Stimulated activated CD8-positive, alpha-beta memory T cell treated with anti-CD3 and anti-CD28 coated beads, Interleukin-4, amount 100 ng/mL, for 48 hours (primary cell): Measurements from ENCODE around the gene TBRG1.
A peak's percentile ranks its signal among the peaks of the same experiment; 100 is the strongest.

Source experiments
- DNase-seq: peaks from one replicate; pipeline ENCODE4 v3.0.0-alpha.2; 2020

TBRG1 gene

GRCh38 chr11:124663861-124664260 lies 41.2 kb downstream of the TBRG1 start:
- DNase-seq = no peak

DNA sequence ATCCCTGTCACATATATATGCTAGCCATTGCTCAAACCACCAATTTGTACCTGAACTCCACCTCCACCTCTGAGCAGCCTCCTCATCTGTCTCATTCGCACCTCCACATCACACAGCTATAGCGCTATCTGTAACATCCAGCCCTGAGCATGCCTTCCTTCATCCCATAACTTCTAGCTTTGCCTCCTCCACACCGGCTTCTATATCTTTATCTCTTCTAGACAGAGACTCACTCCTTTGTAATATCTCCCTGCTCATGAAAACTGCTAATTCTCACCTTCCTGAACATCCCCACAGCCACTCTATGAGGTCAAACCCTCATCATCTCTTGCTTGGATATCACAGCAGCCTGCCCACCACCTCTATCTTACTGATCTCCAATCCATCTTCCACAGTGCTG lies 44.9 kb downstream of the TBRG1 start:
- DNase-seq = no peak

GRCh38 chr11:124669193-124669592 lies 46.5 kb downstream of the TBRG1 start:
- DNase-seq = peak; percentile 39

GRCh38 chr11:124670732-124671131 lies 48.1 kb downstream of the TBRG1 start:
- DNase-seq = peak; percentile 25

- no peak for DNase-seq
These were observed 50.0 kb downstream of the TBRG1 start for GRCh38 chr11:124672536-124673215.

- DNase-seq = peak; percentile 95
These were observed 50.9 kb downstream of the TBRG1 start, which contains the start of the genes SIAE and SPA17 for GRCh38 chr11:124673333-124674167. Gene SIAE (minus strand): TSS chr11:124673739. CDS start chr11:124673708, 31 bp downstream. Gene SPA17 (plus strand): TSS chr11:124673904. CDS start chr11:124675265, 1,361 bp downstream.

GRCh38 chr11:124674168-124674517 lies 51.5 kb downstream of the TBRG1 start:
- DNase-seq = no peak

GRCh38 chr11:124674571-124674970 lies 51.9 kb downstream of the TBRG1 start:
- DNase-seq = no peak

GRCh38 chr11:124676386-124676785 lies 53.7 kb downstream of the TBRG1 start:
- no peak for DNase-seq

GRCh38 chr11:124678416-124678815 lies 55.8 kb downstream of the TBRG1 start:
- no peak for DNase-seq

DNA sequence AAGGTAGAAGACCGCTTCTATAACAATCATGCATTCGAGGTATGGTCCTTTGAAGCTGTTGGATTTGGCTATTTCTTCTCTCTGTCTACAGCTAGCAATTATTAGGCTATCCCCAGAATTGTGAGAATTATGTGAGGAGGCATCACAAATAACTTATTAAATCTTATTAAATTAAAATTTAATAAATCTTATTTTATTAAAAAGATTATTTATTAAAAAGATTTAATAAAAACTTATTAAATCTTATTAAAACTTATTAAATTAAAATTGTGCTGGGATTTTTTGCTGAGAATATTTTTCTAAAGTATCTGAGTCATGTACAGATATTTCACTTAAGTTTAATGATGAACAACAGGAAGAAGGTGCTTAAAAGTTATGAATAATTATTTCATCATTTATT lies 58.8 kb downstream of the TBRG1 start:
- DNase-seq = no peak

DNA sequence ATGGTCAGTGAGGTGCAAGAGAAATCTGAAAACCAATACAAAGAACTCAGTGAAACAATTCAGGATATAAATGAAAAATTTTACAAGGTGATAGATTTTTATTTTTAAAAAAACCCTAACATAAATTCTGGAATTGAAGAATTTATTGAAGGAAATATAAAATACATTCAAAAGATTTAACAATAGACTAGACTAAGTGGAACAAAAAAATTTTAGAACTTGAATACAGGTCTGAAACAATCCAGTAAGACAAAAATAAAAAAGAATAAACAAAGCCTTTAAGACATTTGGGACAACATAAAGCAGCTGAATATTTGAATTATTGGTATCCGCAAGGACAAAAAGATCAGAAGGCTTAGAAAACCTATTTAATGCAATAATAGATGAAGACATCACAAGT lies 59.8 kb downstream of the TBRG1 start:
- DNase-seq = no peak
